ENCODE results near the gene RBFA. TPM values are rescaled to one million over a fixed set of nuclear protein-coding genes. Genes with fewer than 3 reads are reported as not detected.

The RBFA gene
- total and polyA plus RNA-seq, 10 of the 15 experiments (the other 5 are each of a cell fraction or from before 2014, with no cell fraction given): 7.2 to 56.0 (median 37.7) TPM

DNA sequence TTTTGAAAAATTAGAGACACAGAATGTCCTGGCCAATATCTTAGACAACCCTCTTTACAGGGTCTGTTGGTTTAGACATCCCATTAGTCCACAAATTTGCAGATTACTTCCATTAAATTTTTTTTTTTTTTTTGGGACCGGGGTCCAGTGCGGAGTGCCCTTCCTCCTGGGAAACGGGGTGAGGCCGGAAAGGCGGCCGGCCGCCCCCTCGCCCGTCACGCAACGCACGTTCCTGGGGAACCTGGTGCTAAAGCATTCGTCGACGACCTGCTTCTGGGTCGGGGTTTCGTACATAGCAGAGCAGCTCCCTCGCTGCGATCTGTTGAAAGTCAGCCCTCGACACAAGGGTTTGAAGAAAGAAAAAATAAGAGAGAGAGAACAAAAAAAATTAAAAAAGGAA is 21.5 kb upstream of the RBFA start (continued):
- no peak for TF ChIP-seq ZBTB4 (CRISPR knock-in tag; IDR thresholded peaks at IDR 0.05)
- TF ChIP-seq NR2C1 (IDR thresholded peaks at IDR 0.05): no peak

GRCh38 chr18:80022613-80023012 is 11.6 kb upstream of the RBFA start:
- RAD21 ChIA-PET (ENCODE audit: unreplicated experiment): no interaction called here
- intact Hi-C loops (cut with micrococcal nuclease; ENCODE audit: unreplicated experiment): no loop called here
- TF ChIP-seq ZNF687 (IDR thresholded peaks at IDR 0.05) (no peak), SMAD5 (IDR thresholded peaks at IDR 0.05; ENCODE audit: low read depth) (no peak), SMARCA5 (IDR thresholded peaks at IDR 0.05) (peak; percentile 58; the same call in 1 of the 2 replicates), ASH2L (IDR thresholded peaks at IDR 0.05; ENCODE audit: borderline replicate concordance, low read depth) (no peak), STAT1 (conservative IDR thresholded peaks at IDR 0.05) (no peak), KLF5 (IDR thresholded peaks at IDR 0.05; ENCODE audit: partially characterized antibody) (peak; percentile 81), ETV6 (conservative IDR thresholded peaks at IDR 0.05 in 1 of 2, IDR thresholded peaks at IDR 0.05 in 1 of 2; ENCODE audit: borderline replicate concordance in 1 of 2, low read depth in 1 of 2) (no peak), PML (IDR thresholded peaks at IDR 0.05; ENCODE audit: low read length) (no peak)
- TF ChIP-seq, protein P1, sequence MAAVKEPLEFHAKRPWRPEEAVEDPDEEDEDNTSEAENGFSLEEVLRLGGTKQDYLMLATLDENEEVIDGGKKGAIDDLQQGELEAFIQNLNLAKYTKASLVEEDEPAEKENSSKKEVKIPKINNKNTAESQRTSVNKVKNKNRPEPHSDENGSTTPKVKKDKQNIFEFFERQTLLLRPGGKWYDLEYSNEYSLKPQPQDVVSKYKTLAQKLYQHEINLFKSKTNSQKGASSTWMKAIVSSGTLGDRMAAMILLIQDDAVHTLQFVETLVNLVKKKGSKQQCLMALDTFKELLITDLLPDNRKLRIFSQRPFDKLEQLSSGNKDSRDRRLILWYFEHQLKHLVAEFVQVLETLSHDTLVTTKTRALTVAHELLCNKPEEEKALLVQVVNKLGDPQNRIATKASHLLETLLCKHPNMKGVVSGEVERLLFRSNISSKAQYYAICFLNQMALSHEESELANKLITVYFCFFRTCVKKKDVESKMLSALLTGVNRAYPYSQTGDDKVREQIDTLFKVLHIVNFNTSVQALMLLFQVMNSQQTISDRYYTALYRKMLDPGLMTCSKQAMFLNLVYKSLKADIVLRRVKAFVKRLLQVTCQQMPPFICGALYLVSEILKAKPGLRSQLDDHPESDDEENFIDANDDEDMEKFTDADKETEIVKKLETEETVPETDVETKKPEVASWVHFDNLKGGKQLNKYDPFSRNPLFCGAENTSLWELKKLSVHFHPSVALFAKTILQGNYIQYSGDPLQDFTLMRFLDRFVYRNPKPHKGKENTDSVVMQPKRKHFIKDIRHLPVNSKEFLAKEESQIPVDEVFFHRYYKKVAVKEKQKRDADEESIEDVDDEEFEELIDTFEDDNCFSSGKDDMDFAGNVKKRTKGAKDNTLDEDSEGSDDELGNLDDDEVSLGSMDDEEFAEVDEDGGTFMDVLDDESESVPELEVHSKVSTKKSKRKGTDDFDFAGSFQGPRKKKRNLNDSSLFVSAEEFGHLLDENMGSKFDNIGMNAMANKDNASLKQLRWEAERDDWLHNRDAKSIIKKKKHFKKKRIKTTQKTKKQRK (IDR thresholded peaks at IDR 0.05; ENCODE audit: low read depth, low read length): peak; percentile 83

More at GRCh38 chr18:80022613-80023012, 11.6 kb upstream of the RBFA start:
- SMC1A ChIA-PET (ENCODE audit: uncharacterized antibody, unreplicated experiment): no interaction called here
- FAIRE-seq: no peak
- Histone ChIP-seq H4K20me1 (ENCODE audit: control insufficient read depth, insufficient read depth) (no peaks in the 10 kb centered on the region), H3K79me2 (ENCODE audit: control insufficient read depth, insufficient read depth, low read length) (no peaks in the 10 kb centered on the region), H3K9me3 (replicated peaks; ENCODE audit: control insufficient read depth, insufficient read depth, low read length) (peaks cover 35% of the 10 kb centered on the region), H3K27me3 (replicated peaks in 1 of 2; ENCODE audit: control insufficient read depth in 2 of 2, insufficient read depth in 2 of 2, low read length in 1 of 2) (no peaks in the 10 kb centered on the region), H2AFZ (ENCODE audit: control insufficient read depth, low read depth, low read length) (no peak overlapping the region), H3K4me2 (ENCODE audit: control insufficient read depth, insufficient read depth) (no peak overlapping the region), H3K36me3 (ENCODE audit: control insufficient read depth in 2 of 2, insufficient read depth in 2 of 2, low read length in 1 of 2) (no peaks in the 10 kb centered on the region), H3K9ac (ENCODE audit: control insufficient read depth, insufficient read depth, low read length) (no peak overlapping the region), H3K4me3 (no peak overlapping the region), H3K4me1 (ENCODE audit: control insufficient read depth, insufficient read depth, low read length) (no peaks in the 10 kb centered on the region), H3K27ac (ENCODE audit: control insufficient read depth, insufficient read depth) (no peak overlapping the region)
- no peak for DNase-seq (ENCODE audit: low read depth, low spot score)
- in situ Hi-C loops (cut with MboI): no loop called here
- ATAC-seq: no peak
- CTCF ChIA-PET: interaction anchor here (0.7 kb wide), 2 partner anchors 87 to 232 kb away, joined by 3 read pairs; no protein-coding TSS in a partner anchor
- POLR2A ChIA-PET: no interaction called here
- BruUV-seq (replicated peaks): no TSS peak
- WGBS (ENCODE audit: insufficient coverage, insufficient replicate concordance, low lambda C conversion rate, missing lambda C conversion rate): no CpG with 5 or more reads among the region's 1 CpG

Measured in GM12878 (cell line).